GM13976 (cell line): ENCODE results near the gene EXOC6B.

Experiments
- DNase-seq: peaks from one replicate; pipeline ENCODE4 v3.0.0; 2012; ENCODE audit warnings: low spot score
- CTCF ChIP-seq: IDR thresholded peaks from 2 replicates; pipeline ENCODE4 v1.5.1; 2012; ENCODE audit warnings: borderline replicate concordance, mild to moderate bottlenecking; ENCODE audit not compliant: insufficient read depth; ENCODE audit errors: extremely low read depth, missing control alignments, control extremely low read depth
- in situ Hi-C: fragments of 300-500 bp; cut with MboI; formaldehyde crosslinking; loops from one replicate; pipeline ENCODE4 v1.12.0; 2022; ENCODE audit warnings: low sequenced_read_pairs, mixed read lengths, inconsistent platforms; ENCODE audit not compliant: unreplicated experiment

EXOC6B gene

GRCh38 chr2:72689579-72690195 is 136.1 kb downstream of the EXOC6B start:
- in situ Hi-C loops = no loop called here

GRCh38 chr2:72685638-72686213 is 140.1 kb downstream of the EXOC6B start:
- DNase-seq = no peak
- in situ Hi-C loops = no loop called here
- no peak for TF ChIP-seq CTCF

More at GRCh38 chr2:72689579-72690195, 136.1 kb downstream of the EXOC6B start:
- no peak for TF ChIP-seq CTCF
- no peak for DNase-seq

GRCh38 chr2:72682061-72682460 is 143.8 kb downstream of the EXOC6B start:
- TF ChIP-seq CTCF = no peak
- in situ Hi-C loops = no loop called here
- no peak for DNase-seq

GRCh38 chr2:72681016-72681995 is 144.5 kb downstream of the EXOC6B start:
- in situ Hi-C loops = no loop called here
- TF ChIP-seq CTCF = no peak
- no peak for DNase-seq

GRCh38 chr2:72678024-72678423 is 147.8 kb downstream of the EXOC6B start:
- no peak for DNase-seq
- TF ChIP-seq CTCF = no peak
- in situ Hi-C loops = no loop called here

- no peak for TF ChIP-seq CTCF
- no peak for DNase-seq
- in situ Hi-C loops = no loop called here
Measured at GRCh38 chr2:72676341-72677025, 149.3 kb downstream of the EXOC6B start.
